ENCODE measurements around the gene TEX101. TPM values are rescaled to one million over a fixed set of nuclear protein-coding genes. Genes with fewer than 3 reads are reported as not detected.

Gene TEX101
- polyA plus RNA-seq, 3 donors from 2014 or later: not detected

DNA sequence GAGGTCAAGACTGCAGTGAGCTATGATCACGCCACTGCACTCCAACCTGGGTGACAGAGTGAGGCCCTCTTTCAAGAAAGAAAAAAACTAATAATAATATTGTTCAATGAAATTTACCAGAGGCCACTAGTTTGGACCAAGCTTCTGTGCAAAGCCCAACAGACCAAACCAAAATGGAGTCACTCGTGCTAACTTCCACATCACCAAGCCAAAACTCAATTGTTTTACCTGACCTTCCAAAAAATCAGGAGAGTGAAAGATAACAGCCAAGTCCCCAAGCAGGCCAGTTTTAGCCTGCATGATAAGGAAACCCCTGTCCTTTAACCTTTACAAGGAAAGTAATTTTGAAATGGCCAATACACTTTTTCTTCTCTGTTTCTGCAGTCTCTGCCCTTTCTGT, 30.7 kb downstream of the TEX101 start:
- DNase-seq: no peak
- no peaks in the 10 kb centered on the region for H3K9me3 Mint-ChIP-seq
- H3K4me1 Mint-ChIP-seq: peaks cover 10 to 12% of the 10 kb centered on the region in 2 donors
- no peaks in the 10 kb centered on the region for H3K36me3 Mint-ChIP-seq
- H3K4me3 Mint-ChIP-seq: no peak overlapping the region
- H3K27ac Mint-ChIP-seq: peak overlapping the region in 3 of 6 donors; percentile 61 to 83 (median 70)
- H3K27me3 Mint-ChIP-seq (ENCODE audit: low read depth in 3 of 3): peaks cover 0 to 2% (median 2%) of the 10 kb centered on the region in 3 donors

DNA sequence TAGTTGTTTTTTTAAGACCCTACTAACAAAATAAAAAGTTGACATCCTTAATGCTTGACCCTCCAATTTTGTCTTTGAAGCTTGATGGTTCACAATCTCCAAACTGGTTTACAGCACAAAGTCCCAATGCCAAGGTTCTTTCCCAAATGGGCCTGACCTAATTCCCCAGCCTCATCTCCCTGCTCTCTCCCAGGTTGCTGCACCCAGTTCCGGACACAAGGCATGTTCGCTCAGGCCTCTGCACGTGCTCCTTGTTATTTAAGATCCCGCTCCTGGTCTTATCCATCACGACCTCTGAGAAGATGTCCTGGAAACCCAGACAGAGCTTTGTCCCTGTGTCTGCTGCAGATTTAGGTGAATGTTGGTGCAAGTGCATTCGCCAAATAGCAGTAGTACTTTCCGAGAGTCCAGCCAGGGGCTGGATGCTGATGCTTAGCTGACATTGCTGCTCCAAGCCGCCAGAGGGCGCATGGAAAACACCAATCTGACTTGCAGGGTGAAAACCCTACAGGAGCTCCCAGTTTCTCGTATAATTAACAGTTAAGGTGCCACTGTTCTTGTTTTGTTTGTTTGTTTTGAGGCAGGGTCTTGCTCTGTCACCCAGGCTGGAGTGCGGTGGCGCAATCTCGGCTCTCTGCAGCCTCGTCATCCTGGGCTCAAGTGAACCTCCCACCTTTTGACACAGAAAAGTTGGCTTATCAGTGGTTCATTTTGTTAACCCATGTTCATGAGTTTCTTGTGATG, 32.2 kb downstream of the TEX101 start:
- Mint-ChIP-seq H3K27me3 (ENCODE audit: low read depth in 3 of 3) (peaks cover 0 to 3% (median 2%) of the 10 kb centered on the region in 3 donors), H3K27ac (peak overlapping the region; percentile 36 to 88 (median 70)), H3K36me3 (no peaks in the 10 kb centered on the region), H3K4me1 (peaks cover 6 to 9% of the 10 kb centered on the region in 2 donors), H3K4me3 (no peak overlapping the region), H3K9me3 (no peaks in the 10 kb centered on the region)
- DNase-seq: peak; percentile 62 to 77 (median 73)

DNA sequence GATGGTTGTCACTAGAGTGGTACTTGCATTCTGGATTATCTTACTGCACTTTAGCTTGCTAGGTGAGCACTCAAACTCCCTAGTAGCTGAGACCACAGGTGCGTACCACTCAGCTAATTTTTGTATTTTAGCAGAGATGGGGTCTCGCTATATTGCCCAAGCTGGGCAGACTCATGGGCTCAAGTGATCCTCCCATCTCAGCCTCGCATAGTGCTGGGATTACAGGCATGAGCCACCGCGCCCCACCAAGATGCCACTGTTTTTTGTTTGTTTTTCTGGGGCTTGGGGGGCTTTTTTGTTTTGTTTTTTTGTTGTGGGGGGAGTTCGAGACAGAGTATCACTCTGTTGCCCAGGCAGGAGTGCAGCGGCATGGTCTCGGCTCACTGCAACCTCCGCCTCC, 33.0 kb downstream of the TEX101 start:
- H3K27me3 Mint-ChIP-seq (ENCODE audit: low read depth in 3 of 3): peaks cover 0 to 5% (median 3%) of the 10 kb centered on the region in 3 donors
- H3K27ac Mint-ChIP-seq: peak overlapping the region in 1 of 6 donors; percentile 66
- peaks cover 6 to 9% of the 10 kb centered on the region in 2 donors for H3K4me1 Mint-ChIP-seq
- no peaks in the 10 kb centered on the region for H3K9me3 Mint-ChIP-seq
- peaks cover 0 to 5% (median 0%) of the 10 kb centered on the region in 3 donors for H3K36me3 Mint-ChIP-seq
- no peak for DNase-seq
- H3K4me3 Mint-ChIP-seq: no peak overlapping the region

DNA sequence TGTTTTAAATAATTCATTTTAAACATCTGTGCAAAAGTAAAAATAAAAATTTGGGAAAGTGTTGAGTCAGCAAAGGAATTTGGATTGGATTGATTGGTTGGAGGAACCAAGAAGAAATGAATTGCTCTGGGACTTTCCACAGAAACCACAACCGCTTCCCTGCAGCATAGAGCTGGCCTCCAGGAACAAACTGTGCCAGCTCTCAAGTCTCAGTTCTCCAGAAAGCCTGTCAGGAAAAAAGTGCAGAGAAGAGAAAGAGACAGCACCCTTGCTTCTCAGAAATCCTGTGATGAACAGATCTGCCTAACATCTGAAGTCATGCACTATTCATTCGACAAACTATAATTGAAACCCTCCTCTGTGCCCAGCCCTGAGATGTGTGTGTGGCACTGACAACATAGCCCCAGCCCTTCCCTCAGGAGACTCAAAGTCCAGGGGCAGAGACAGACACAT, 35.9 kb downstream of the TEX101 start:
- no peak overlapping the region for H3K27ac Mint-ChIP-seq
- no peak for DNase-seq
- H3K27me3 Mint-ChIP-seq (ENCODE audit: low read depth in 3 of 3): peaks cover 0 to 5% (median 4%) of the 10 kb centered on the region in 3 donors
- peaks cover 5 to 6% of the 10 kb centered on the region in 2 donors for H3K4me1 Mint-ChIP-seq
- no peaks in the 10 kb centered on the region for H3K9me3 Mint-ChIP-seq
- peaks cover 0 to 7% (median 0%) of the 10 kb centered on the region in 3 donors for H3K36me3 Mint-ChIP-seq
- H3K4me3 Mint-ChIP-seq: no peak overlapping the region

DNA sequence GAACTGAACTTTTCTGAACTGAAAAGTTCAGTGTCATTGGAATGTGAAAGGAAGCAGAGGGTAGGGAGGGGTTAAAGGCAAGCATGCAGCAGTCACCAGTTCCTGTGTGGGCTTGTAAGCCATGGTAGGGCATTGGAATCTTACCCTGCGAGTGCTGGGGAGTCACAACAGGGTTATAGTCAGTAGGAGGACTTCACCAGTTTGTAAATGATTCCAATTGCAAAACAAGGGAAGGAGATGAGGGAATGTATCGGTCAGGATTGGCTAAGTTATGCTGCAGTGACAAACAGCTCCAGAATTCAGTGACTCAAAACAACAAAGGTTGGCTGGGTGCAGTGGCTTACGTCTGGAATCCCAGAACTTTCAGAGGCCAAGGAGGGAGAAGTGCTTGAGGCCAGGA, 37.9 kb downstream of the TEX101 start:
- no peak for DNase-seq
- Mint-ChIP-seq H3K4me3 (no peak overlapping the region), H3K27ac (no peak overlapping the region), H3K36me3 (peaks cover 0 to 7% (median 0%) of the 10 kb centered on the region in 3 donors), H3K4me1 (no peaks in the 10 kb centered on the region), H3K27me3 (ENCODE audit: low read depth in 3 of 3) (peaks cover 0 to 6% (median 3%) of the 10 kb centered on the region in 3 donors), H3K9me3 (no peaks in the 10 kb centered on the region)

DNA sequence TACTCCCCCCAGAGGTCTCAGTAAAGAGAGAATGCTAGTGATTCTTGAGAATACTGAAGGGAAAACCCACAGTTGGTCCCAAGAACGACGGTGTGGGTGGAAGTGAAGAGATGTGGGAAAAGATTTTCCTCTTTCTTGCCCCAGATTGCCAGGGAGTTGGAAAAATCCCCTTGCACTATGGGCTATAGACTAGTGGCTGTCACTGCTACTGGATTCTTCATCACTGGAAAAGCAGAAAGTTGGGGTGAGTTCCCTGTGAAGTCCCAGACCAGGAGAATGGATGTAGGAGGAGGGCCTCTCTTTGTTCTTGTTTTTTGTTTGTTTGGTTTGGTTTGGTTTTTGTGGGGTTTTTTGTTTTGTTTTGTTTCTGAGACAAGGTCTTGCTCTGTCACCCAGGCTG, 39.3 kb downstream of the TEX101 start:
- Mint-ChIP-seq H3K27ac (no peak overlapping the region), H3K27me3 (ENCODE audit: low read depth in 3 of 3) (peaks cover 0 to 6% (median 3%) of the 10 kb centered on the region in 3 donors)
- no peak for DNase-seq

DNA sequence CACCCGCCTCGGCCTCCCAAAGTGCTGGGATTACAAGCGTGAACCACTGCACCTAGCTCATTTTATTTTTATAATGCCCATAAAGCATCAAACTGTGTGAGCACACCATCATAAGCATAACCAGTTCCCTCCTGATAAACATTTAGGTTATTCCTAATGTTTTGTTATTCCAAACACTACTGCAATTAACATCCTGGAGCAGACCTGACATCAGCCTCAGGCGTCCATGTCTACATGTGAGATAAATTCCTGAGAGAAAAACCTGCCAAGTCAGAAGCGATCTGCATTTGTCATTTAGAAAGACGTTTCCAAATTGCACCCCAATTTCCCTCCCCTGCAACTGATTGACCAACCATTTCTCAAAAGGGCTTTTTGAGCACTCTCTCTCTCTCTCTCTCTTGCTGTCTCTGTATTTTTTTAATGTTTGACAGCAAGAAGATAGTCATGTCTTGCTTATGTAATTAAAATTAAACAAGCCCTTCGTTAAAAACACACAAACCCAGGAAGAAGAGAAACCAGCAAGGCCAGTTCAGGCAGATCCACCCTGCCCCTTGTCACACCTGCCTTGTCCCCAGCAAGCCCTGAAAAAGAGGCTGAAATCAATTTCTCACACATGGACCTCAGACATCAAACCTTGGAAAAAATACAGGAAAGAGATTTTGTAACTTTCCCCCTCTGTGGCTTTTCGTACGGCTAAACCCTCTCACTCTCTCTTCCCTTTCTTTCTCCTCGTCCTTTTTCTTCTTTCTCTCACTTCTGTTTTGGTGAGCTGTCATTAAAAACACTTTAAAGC, 40.8 kb downstream of the TEX101 start:
- Mint-ChIP-seq H3K27me3 (ENCODE audit: low read depth in 3 of 3) (peaks cover 0 to 6% (median 3%) of the 10 kb centered on the region in 3 donors), H3K4me1 (no peaks in the 10 kb centered on the region), H3K4me3 (peak overlapping the region in 2 of 5 donors; percentile 3 to 22), H3K36me3 (peaks cover 0 to 7% (median 0%) of the 10 kb centered on the region in 3 donors), H3K9me3 (no peaks in the 10 kb centered on the region), H3K27ac (peak overlapping the region in 1 of 6 donors; percentile 33)
- DNase-seq: no peak

More for the DNA sequence above, 39.3 kb downstream of the TEX101 start:
- H3K4me1 Mint-ChIP-seq: no peaks in the 10 kb centered on the region
- H3K36me3 Mint-ChIP-seq: peaks cover 0 to 7% (median 0%) of the 10 kb centered on the region in 3 donors
- H3K4me3 Mint-ChIP-seq: no peak overlapping the region
- no peaks in the 10 kb centered on the region for H3K9me3 Mint-ChIP-seq

DNA sequence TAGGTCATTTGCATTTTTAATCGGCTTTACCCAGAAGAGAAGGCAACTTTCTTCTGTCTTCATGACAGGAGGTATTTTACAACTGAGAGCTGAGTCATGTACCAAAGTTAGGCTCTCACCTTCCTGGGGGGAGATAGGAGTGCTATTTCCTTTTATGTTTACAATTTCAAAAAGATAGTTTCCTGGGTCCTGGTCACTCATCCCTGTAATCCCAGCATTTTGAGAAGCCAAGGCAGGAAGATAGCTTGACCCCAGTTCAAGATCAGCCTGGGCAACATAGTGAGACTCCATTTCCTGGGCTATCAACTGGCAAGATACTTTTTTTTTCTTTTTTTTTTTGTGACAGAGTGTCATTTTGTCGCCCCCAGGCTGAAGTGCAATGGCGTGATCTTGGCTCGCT, 43.1 kb downstream of the TEX101 start:
- Mint-ChIP-seq H3K36me3 (no peaks in the 10 kb centered on the region), H3K27me3 (ENCODE audit: low read depth in 3 of 3) (peaks cover 0 to 2% (median 2%) of the 10 kb centered on the region in 3 donors), H3K4me3 (no peak overlapping the region), H3K27ac (no peak overlapping the region), H3K9me3 (no peaks in the 10 kb centered on the region), H3K4me1 (peaks cover 3 to 8% of the 10 kb centered on the region in 2 donors)
- DNase-seq: no peak

DNA sequence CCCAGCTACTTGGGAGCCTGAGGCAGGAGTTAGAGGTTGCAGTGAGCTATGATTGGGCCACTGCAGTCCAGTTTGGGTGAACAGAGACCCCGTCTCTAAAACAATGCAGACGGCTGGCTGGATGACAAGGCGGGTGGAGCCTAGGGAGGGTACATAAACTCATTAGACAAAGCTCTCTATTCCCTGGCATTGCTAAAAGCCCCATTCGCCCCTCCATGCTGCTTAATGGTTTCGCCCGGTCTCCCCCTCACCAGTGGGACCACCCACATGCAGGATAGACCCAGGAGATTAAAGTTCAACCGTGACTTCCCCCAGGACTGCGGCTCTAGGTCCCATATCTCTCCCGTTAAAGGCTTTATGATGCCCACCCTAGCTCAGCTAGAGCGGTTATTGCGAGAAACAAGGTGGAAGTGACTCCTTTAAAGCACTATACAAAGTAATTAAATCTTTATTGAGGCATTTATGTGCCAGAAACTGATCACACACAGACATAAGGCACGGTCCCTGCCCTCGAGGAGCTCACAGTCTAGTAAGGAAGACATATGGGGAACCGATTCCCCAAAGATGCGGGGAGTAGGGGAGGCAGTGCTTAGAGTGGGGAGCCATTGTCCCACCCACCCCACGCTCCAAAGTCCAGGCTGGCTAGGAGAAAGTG, 45.8 kb downstream of the TEX101 start:
- Mint-ChIP-seq H3K27me3 (ENCODE audit: low read depth in 3 of 3) (peaks cover 3 to 6% (median 6%) of the 10 kb centered on the region in 3 donors), H3K4me3 (peak overlapping the region in 1 of 5 donors; percentile 45), H3K27ac (peak overlapping the region in 2 of 6 donors; percentile 24 to 31), H3K9me3 (no peaks in the 10 kb centered on the region), H3K4me1 (peaks cover 16 to 20% of the 10 kb centered on the region in 2 donors), H3K36me3 (no peaks in the 10 kb centered on the region)
- no peak for DNase-seq

DNA sequence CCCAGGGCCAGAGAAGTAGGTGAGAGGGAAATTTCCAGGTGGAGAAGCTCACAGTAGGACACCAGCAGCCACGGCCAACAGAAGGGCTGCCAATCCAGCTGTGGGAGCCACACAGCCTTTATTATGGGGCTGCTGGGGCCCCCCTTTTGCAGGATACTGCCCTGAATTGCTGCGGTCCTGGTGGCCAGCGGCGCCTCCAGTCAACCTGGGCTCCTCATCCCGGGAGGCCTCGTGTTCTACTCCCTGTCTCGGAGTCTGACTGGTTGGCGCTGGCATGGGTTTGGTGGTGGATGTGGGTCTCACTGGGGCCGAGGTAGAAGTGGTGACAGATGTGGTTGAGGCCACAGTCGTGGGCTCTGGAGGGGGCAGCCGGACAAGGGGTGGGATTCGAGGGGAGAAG, 46.6 kb downstream of the TEX101 start:
- peaks cover 5 to 6% (median 6%) of the 10 kb centered on the region in 3 donors for H3K27me3 Mint-ChIP-seq (ENCODE audit: low read depth in 3 of 3)
- H3K36me3 Mint-ChIP-seq: no peaks in the 10 kb centered on the region
- H3K9me3 Mint-ChIP-seq: no peaks in the 10 kb centered on the region
- H3K4me1 Mint-ChIP-seq: peaks cover 16 to 20% of the 10 kb centered on the region in 2 donors
- no peak for DNase-seq
- H3K27ac Mint-ChIP-seq: peak overlapping the region in 3 of 6 donors; percentile 18 to 66 (median 62)
- peak overlapping the region in 1 of 5 donors; percentile 41 for H3K4me3 Mint-ChIP-seq

DNA sequence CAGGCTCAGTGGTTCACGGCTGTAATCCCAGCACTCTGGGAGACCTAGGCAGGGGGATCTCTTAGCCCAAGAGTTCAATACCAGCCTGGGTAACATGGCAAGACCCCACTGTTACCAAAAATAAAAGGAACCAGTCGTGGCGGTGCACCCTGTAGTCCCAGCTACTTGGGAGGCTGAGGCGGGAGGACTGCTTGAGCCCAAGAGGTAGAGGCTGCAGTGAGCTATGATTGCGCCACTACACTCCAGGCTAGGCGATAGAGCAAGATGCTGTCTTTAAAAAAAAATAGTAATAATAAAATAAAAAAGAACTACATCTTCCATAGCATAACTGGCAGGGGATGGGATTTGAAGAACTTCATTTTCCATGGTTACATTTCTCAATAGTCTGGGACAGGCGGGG, 47.7 kb downstream of the TEX101 start:
- Mint-ChIP-seq H3K27ac (peak overlapping the region; percentile 55 to 99 (median 98)), H3K4me1 (peaks cover 19 to 25% of the 10 kb centered on the region in 2 donors), H3K27me3 (ENCODE audit: low read depth in 3 of 3) (peaks cover 5 to 6% (median 6%) of the 10 kb centered on the region in 3 donors), H3K9me3 (no peaks in the 10 kb centered on the region), H3K4me3 (peak overlapping the region; percentile 92 to 98 (median 96)), H3K36me3 (no peaks in the 10 kb centered on the region)
- DNase-seq: no peak

DNA sequence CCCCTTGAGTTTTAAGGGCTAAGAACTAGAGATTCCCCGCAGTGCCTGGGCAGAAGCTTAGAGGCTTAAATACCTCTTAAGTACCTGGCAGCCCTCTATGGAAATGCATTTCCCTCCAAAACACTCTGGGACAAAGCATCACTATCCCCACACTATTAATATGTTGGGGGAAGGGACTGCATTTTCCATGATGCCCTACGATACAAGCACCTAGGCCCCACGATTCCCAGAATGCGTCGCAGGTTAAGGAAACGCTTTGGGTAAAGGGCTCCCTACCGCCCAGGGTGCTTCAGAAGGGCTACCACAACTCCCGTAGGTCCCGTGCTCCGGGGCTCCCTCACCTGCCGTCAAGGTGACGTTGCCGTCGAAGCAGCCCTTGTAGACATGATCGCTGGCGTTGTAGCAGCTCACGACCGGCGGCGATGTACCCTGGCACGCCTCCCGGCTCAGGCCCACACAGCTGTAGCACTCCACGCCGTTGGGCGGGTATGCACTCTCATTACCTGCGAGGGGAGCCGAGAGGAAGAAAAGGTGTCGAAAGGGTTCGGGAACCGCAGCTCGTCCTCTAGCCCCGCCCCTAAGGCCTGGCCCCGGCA, 48.2 kb downstream of the TEX101 start:
- H3K27me3 Mint-ChIP-seq (ENCODE audit: low read depth in 3 of 3): peaks cover 5 to 6% (median 6%) of the 10 kb centered on the region in 3 donors
- H3K4me1 Mint-ChIP-seq: peaks cover 19 to 26% of the 10 kb centered on the region in 2 donors
- H3K36me3 Mint-ChIP-seq: no peaks in the 10 kb centered on the region

More for the DNA sequence above, 48.2 kb downstream of the TEX101 start:
- H3K4me3 Mint-ChIP-seq: peak overlapping the region; percentile 92 to 98 (median 96)
- DNase-seq: no peak
- no peaks in the 10 kb centered on the region for H3K9me3 Mint-ChIP-seq
- H3K27ac Mint-ChIP-seq: peak overlapping the region; percentile 48 to 99 (median 98)
